Tibial nerve (tissue), 3 donors: Measurements from ENCODE around the gene FUT9.

Experiments
- CTCF ChIP-seq, 5 experiments: fragments of 200-600 bp in 3 of 5; fragments of 450-650 bp in 2 of 5; sonication (generic) in 3 of 5; IDR thresholded peaks; one replicate each; pipeline ENCODE4 v1.5.1; 2016 to 2019; ENCODE audit warnings: antibody characterized with exemption in 5 of 5, mild to moderate bottlenecking in 3 of 5, moderate library complexity in 2 of 5
- POLR2A ChIP-seq, 2 donors: fragments of 450-650 bp; IDR thresholded peaks; one replicate each; pipeline ENCODE4 v1.6.1; 2017; ENCODE audit warnings: antibody characterized with exemption in 2 of 2, mild to moderate bottlenecking in 2 of 2, moderate library complexity in 2 of 2

DNA sequence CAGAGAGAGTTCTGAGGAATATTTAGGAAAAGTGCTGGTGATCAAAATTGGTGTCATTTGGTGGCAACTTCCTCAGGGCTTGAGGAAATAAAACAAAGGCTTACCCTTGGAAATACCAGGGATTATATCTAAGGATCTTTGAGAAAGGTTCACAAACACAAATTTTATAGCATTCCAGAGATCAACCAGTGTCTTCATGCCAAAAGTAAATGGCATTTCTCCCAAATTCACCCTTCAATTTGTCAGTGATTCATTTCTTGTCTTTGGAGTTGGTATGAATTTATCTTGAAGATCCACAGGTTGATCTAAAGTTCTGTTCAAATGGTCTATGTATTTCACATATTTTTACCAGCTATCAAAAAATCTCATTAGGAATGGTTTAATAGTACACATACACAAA is 181.5 kb downstream of the FUT9 start:
- TF ChIP-seq CTCF (IDR thresholded peaks at IDR 0.05) (no peak), POLR2A (IDR thresholded peaks at IDR 0.05) (no peak)
